HCT116 (cell line): ENCODE measurements around the gene FBXL17. TPM values are rescaled to one million over a fixed set of nuclear protein-coding genes. Genes with fewer than 3 reads are reported as not detected.

Experiments
- ATAC-seq: fragments of 200-7000 bp; cut with Tn5 transposase; 2 replicates; pipeline ENCODE4 v1.9.1; 2020; ENCODE audit warnings: mild to moderate bottlenecking, moderate library complexity
- BruUV-seq: library from RNA; stranded (reverse); fragments of 400-500 nt; replicated peaks from 2 replicates; lab custom pipeline; 2021; lab: Mats Ljungman, UMichigan
- CTCF ChIA-PET: fragments of 300-600 bp; sonication (Branson Sonifier 250); formaldehyde crosslinking; loops from one replicate; lab custom pipeline; 2021; ENCODE audit warnings: antibody characterized with exemption; lab: Charles Lee
- POLR2A ChIA-PET: fragments of 300-600, 350-600 bp; sonication (Branson Sonifier 250); formaldehyde crosslinking; loops from one replicate; lab custom pipeline; 2021; ENCODE audit warnings: antibody characterized with exemption; lab: Charles Lee
- RAD21 ChIA-PET, 2 experiments: fragments of 300-600 bp; sonication (Branson Sonifier 250); formaldehyde crosslinking; loops; one replicate each; lab custom pipeline; 2023; ENCODE audit warnings: low total read pairs in 2 of 2; ENCODE audit not compliant: uncharacterized antibody in 2 of 2, unreplicated experiment in 2 of 2, low non-redundant PET in 1 of 2; lab: Charles Lee
- DNase-seq: peaks from one replicate; pipeline ENCODE4 v3.0.0-alpha.2; 2010; ENCODE audit warnings: low read depth, low spot score
- H2AFZ ChIP-seq: fragments of 200-600 bp; shearing (Covaris generic), sonication (generic); 2 replicates; pipeline ENCODE4 v1.6.1; 2017; ENCODE audit warnings: low read depth, mixed run types, mixed read lengths, antibody characterized with exemption, low read length; ENCODE audit not compliant: poor library complexity, severe bottlenecking
- H3K27ac ChIP-seq: 2 replicates; pipeline ENCODE4 v1.5.1; 2012; ENCODE audit warnings: low read depth, low read length
- H3K27me3 ChIP-seq: fragments of 200-600 bp; sonication (generic); 2 replicates; pipeline ENCODE4 v1.6.1; 2016; ENCODE audit warnings: mixed run types, low read length, mixed read lengths; ENCODE audit not compliant: insufficient read depth
- H3K36me3 ChIP-seq, 2 experiments: fragments of 200-500 bp in 1 of 2; fragments of 200-600 bp in 1 of 2; sonication (Bioruptor generic) in 1 of 2; sonication (generic) in 1 of 2; 2 replicates each; pipeline versions ENCODE4 v1.5.1 to v1.6.1; 2014 to 2016; ENCODE audit warnings: low read length in 2 of 2, inconsistent platforms in 1 of 2, mixed read lengths in 1 of 2, mixed run types in 1 of 2; ENCODE audit not compliant: insufficient read depth in 2 of 2, control insufficient read depth in 1 of 2
- H3K4me1 ChIP-seq, 2 experiments: fragments of 200-600 bp in 1 of 2; sonication (generic) in 1 of 2; 2 replicates each; pipeline versions ENCODE4 v1.5.1 to v1.6.1; 2012 to 2017; ENCODE audit warnings: low read length in 2 of 2, inconsistent platforms in 1 of 2, mild to moderate bottlenecking in 1 of 2, mixed read lengths in 1 of 2, mixed run types in 1 of 2, moderate library complexity in 1 of 2; ENCODE audit not compliant: insufficient read depth in 2 of 2, control insufficient read depth in 1 of 2
- H3K4me2 ChIP-seq: fragments of 200-600 bp; sonication (generic); 2 replicates; pipeline ENCODE4 v1.6.1; 2017; ENCODE audit warnings: mixed run types, low read length, mixed read lengths
- H3K4me3 ChIP-seq, 2 experiments: fragments of 200-600 bp in 1 of 2; sonication (generic) in 1 of 2; replicated peaks in 1 of 2; 2 replicates each; pipeline ENCODE4 v1.5.1; 2011 to 2016; ENCODE audit warnings: low read length in 2 of 2, control low read depth in 1 of 2, low read depth in 1 of 2, mild to moderate bottlenecking in 1 of 2, mixed read lengths in 1 of 2, mixed run types in 1 of 2
- H3K79me2 ChIP-seq: fragments of 200-600 bp; sonication (generic); 2 replicates; pipeline ENCODE4 v1.6.1; 2017; ENCODE audit warnings: mild to moderate bottlenecking, mixed run types, low read length, moderate library complexity, mixed read lengths; ENCODE audit not compliant: insufficient read depth
- H3K9ac ChIP-seq: fragments of 200-600 bp; sonication (generic); 2 replicates; pipeline ENCODE4 v1.6.1; 2016; ENCODE audit warnings: low read length, mixed read lengths
- H3K9me2 ChIP-seq: fragments of 200-600 bp; sonication (generic), shearing (Covaris generic); 2 replicates; pipeline ENCODE4 v1.6.1; 2017; ENCODE audit warnings: mixed run types, mild to moderate bottlenecking, moderate library complexity; ENCODE audit not compliant: insufficient read depth
- H3K9me3 ChIP-seq, 2 experiments: fragments of 200-500 bp in 1 of 2; fragments of 200-600 bp in 1 of 2; sonication (Bioruptor generic) in 1 of 2; sonication (generic) in 1 of 2; 2 replicates each; pipeline ENCODE4 v1.6.1; 2014 to 2017; ENCODE audit warnings: low read length in 2 of 2, mixed read lengths in 2 of 2, inconsistent platforms in 1 of 2, low read depth in 1 of 2, mild to moderate bottlenecking in 1 of 2, mixed run types in 1 of 2, moderate library complexity in 1 of 2; ENCODE audit not compliant: control insufficient read depth in 1 of 2, insufficient read depth in 1 of 2
- H4K20me1 ChIP-seq: fragments of 200-600 bp; sonication (generic), shearing (Covaris generic); 2 replicates; pipeline ENCODE4 v1.6.1; 2017; ENCODE audit warnings: mixed run types, mild to moderate bottlenecking, moderate library complexity; ENCODE audit not compliant: insufficient read depth
- ELF1 ChIP-seq: IDR thresholded peaks from 2 replicates; pipeline ENCODE4 v1.6.1; 2012; ENCODE audit warnings: low read depth, borderline replicate concordance
- MAX ChIP-seq: IDR thresholded peaks from 2 replicates; pipeline ENCODE4 v1.6.1; 2012
- REST ChIP-seq: IDR thresholded peaks from 2 replicates; pipeline ENCODE4 v1.6.1; 2012; ENCODE audit warnings: low read depth
- SIN3A ChIP-seq: IDR thresholded peaks from 2 replicates; pipeline ENCODE4 v1.6.1; 2012; ENCODE audit warnings: low read depth
- ZBTB33 ChIP-seq: IDR thresholded peaks from 2 replicates; pipeline ENCODE4 v1.6.1; 2011; ENCODE audit warnings: mild to moderate bottlenecking, low read length, moderate library complexity; ENCODE audit not compliant: insufficient replicate concordance; ENCODE audit errors: extremely low read depth
- intact Hi-C: fragments of 100-400 bp; cut with micrococcal nuclease; formaldehyde crosslinking; loops from 2 replicates; pipeline ENCODE4 v1.10.0; 2022
- total RNA-seq: library from RNA; stranded (reverse); gene quantifications from one replicate; pipeline ENCODE4 v1.2.1, GENCODE V29; 2021; ENCODE audit not compliant: unreplicated experiment

Gene FBXL17
- total RNA-seq, 1 experiment from 2014 or later, result 9.4 TPM

GRCh38 chr5:108025957-108026356 is 355.9 kb downstream of the FBXL17 start:
- no peaks in the 10 kb centered on the region for H3K36me3 ChIP-seq
- ChIA-PET RAD21 (no interaction called here), POLR2A (no interaction called here), CTCF (no interaction called here)
- H3K4me1 ChIP-seq, result no peaks in the 10 kb centered on the region
- BruUV-seq, result no TSS peak
- DNase-seq (no peak), ATAC-seq (no peak)
- H3K9me2 ChIP-seq, result no peaks in the 10 kb centered on the region
- no peaks in the 10 kb centered on the region for H3K79me2 ChIP-seq
- intact Hi-C loops, result no loop called here
- H2AFZ ChIP-seq, result no peak overlapping the region
- TF ChIP-seq SIN3A (no peak), REST (no peak), ZBTB33 (no peak), ELF1 (no peak), MAX (no peak)
- H3K4me3 ChIP-seq, result no peak overlapping the region
- H3K27ac ChIP-seq, result no peak overlapping the region
- H3K27me3 ChIP-seq, result no peaks in the 10 kb centered on the region
- H3K9me3 ChIP-seq, result no peaks in the 10 kb centered on the region
- H3K4me2 ChIP-seq, result no peak overlapping the region
- no peaks in the 10 kb centered on the region for H4K20me1 ChIP-seq
- H3K9ac ChIP-seq, result no peak overlapping the region
